NB4 (cell line): ENCODE results near the gene KITLG.

ENCODE experiments used
- DNase-seq: peaks from one replicate; pipeline ENCODE4 v3.0.0; 2010; ENCODE audit warnings: low read depth
- H3K4me3 ChIP-seq: one replicate; pipeline ENCODE4 v1.5.1; 2011; ENCODE audit warnings: mild to moderate bottlenecking, low read depth, low read length, moderate library complexity
- CTCF ChIP-seq: IDR thresholded peaks from one replicate; pipeline ENCODE4 v1.5.1; 2012; ENCODE audit warnings: low read depth, low read length
- MAX ChIP-seq: IDR thresholded peaks from 2 replicates; pipeline ENCODE4 v1.6.1; 2011; ENCODE audit warnings: low read depth, low read length
- MYC ChIP-seq: IDR thresholded peaks from 2 replicates; pipeline ENCODE4 v1.6.1; 2011; ENCODE audit warnings: low read depth, low read length
- POLR2A ChIP-seq: IDR thresholded peaks from 2 replicates; pipeline ENCODE4 v1.6.1; 2011; ENCODE audit warnings: mild to moderate bottlenecking; ENCODE audit not compliant: insufficient read length; ENCODE audit errors: extremely low read depth

KITLG gene

DNA sequence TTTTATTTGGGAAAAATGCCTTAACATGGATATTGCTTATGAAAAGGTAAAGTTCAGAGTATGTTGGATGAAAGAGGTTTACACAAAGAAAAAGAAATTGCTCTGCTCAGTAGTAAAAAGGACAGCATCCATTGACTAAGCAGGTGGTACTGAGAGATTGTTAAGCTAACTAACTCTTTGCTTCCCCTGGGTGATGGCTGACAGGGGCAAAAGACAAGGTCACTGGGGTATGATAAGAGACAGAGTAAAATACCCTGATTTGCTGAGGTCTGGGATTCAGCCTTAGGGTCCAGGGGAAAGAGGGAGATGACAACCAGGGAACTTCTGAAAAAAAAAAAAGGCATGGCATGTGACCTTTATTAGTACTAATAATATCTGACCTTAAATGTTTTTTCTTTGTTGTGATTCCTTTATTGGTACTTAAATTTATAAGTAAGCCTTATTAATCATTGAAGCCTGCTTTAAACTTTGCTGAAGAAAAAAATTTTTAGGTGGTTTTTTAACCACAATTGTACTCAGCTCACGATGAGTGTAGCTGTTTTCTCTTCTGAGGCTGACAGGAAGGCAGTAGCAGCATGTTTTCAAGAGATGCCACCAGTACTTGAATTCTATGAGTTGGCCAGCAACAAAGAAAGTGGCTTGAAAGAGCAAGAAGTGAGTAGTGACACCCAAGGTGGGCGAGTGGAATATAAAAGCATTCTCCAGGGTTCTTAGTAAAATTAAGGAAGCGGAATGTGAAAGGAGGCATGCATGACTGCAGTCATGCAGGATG, 43.7 kb upstream of the KITLG start:
- no peak for DNase-seq
- no peak overlapping the region for H3K4me3 ChIP-seq
- TF ChIP-seq MYC, result no peak
- TF ChIP-seq POLR2A, result no peak
- no peak for TF ChIP-seq MAX
- TF ChIP-seq CTCF, result no peak

- no peak overlapping the region for H3K4me3 ChIP-seq
- DNase-seq, result no peak
- TF ChIP-seq POLR2A (no peak), CTCF (no peak), MYC (no peak), MAX (no peak)
These were observed 37.1 kb upstream of the KITLG start for GRCh38 chr12:88617352-88617751.

DNA sequence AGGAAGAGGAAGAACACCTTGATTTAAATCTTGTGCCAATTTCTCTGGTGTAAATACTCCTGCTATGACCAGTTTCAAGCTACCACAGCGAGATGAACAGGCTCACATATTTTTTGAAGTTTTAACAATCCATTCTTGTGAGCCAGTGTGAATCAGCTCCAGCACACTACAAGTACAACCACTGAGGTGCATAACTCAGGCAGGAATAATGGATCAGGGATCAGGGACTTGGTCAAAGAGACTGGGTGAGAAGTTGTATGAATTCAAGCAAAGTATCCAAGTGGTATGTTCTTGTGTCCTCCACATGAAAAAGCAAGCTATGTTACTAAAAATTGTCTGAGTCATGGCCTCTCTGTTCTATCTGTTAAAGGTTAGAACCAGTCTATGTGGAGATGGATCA, 35.2 kb upstream of the KITLG start:
- DNase-seq, result no peak
- TF ChIP-seq POLR2A (no peak), MYC (no peak), CTCF (no peak), MAX (no peak)
- H3K4me3 ChIP-seq, result no peak overlapping the region

DNA sequence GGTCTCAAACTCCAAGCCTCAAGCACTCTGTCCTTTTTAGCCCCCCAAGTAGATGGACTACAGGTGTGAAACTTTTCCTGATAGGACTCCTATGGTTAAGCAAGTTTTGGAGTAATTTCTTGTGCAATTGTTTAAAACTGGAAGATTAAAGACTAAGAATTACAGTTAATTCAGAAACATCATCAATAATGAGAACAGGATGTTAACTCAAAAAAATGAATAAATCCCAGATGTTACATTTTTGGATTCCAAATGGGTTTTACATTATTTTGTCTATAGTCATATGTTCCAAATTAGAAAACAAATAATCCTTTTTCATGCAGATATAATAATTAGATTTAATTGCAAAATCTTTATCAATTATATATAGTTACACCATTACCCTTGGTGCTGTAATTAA, 24.4 kb upstream of the KITLG start:
- H3K4me3 ChIP-seq, result no peak overlapping the region
- no peak for DNase-seq
- TF ChIP-seq POLR2A (no peak), MAX (no peak), CTCF (no peak), MYC (no peak)

DNA sequence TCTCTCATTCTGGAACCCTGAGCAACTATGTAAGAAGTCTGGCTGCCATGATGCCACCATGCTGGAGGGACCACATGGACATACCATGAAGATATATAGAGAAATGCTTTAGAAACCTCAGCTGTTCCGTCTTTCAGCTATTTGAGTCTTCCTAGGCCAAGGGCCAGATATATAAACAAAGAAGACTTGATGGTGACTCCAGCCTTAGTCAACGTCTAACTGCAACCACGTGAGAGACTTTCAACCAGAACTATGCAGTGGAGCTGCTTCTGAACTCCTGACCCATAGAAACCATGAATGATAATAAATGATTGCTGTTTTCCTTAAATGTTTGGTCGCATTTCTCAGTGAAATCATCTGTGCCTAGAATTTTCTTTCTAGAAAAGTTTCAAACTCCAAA, 20.0 kb upstream of the KITLG start:
- no peak for TF ChIP-seq MAX
- no peak for TF ChIP-seq POLR2A
- no peak for TF ChIP-seq MYC
- no peak for TF ChIP-seq CTCF
- DNase-seq, result no peak

GRCh38 chr12:88597365-88597764, 17.1 kb upstream of the KITLG start:
- H3K4me3 ChIP-seq, result no peak overlapping the region
- no peak for TF ChIP-seq MAX
- TF ChIP-seq CTCF, result no peak
- no peak for TF ChIP-seq MYC
- DNase-seq, result no peak

More for the DNA sequence above, 20.0 kb upstream of the KITLG start:
- H3K4me3 ChIP-seq, result no peak overlapping the region
